ENCODE results near the gene RTP3. TPM values are rescaled to one million over a fixed set of nuclear protein-coding genes. Genes with fewer than 3 reads are reported as not detected.

The RTP3 gene
- total RNA-seq, 2 experiments from 2014 or later, result 0.74 to 1.3 TPM

- Histone ChIP-seq H3K9me2 (ENCODE audit: insufficient read depth, low read length) (no peaks in the 10 kb centered on the region), H3K79me2 (ENCODE audit: insufficient read depth, low read depth, low read length) (no peaks in the 10 kb centered on the region), H3K4me2 (ENCODE audit: low read length) (no peak overlapping the region), H3K4me3 (ENCODE audit: low read depth, low read length, poor library complexity, severe bottlenecking) (no peak overlapping the region), H3K9me3 (ENCODE audit: low read length) (no peaks in the 10 kb centered on the region), H2AFZ (ENCODE audit: low read length) (no peak overlapping the region), H3K36me3 (ENCODE audit: insufficient read depth, low read length) (no peaks in the 10 kb centered on the region), H3K4me1 (ENCODE audit: insufficient read depth, low read length, poor library complexity, severe bottlenecking) (no peaks in the 10 kb centered on the region), H4K20me1 (ENCODE audit: insufficient read depth, low read length) (no peaks in the 10 kb centered on the region), H3K27ac (ENCODE audit: low read depth, low read length, poor library complexity, severe bottlenecking) (no peak overlapping the region)
- no peak for TF ChIP-seq CTCF (conservative IDR thresholded peaks at IDR 0.05; ENCODE audit: low read length)
- TF ChIP-seq EZH2phosphoT487 (IDR thresholded peaks at IDR 0.05; ENCODE audit: borderline replicate concordance, low read depth, low read length), result no peak
- POLR2A ChIA-PET, result interaction anchor here (0.7 kb wide), 1 partner anchor 556 kb away, joined by 3 read pairs; no protein-coding TSS in a partner anchor
- no peak for DNase-seq (ENCODE audit: low spot score)
- intact Hi-C loops (cut with micrococcal nuclease; ENCODE audit: unreplicated experiment), result no loop called here
- CTCF ChIA-PET (ENCODE audit: unreplicated experiment), result no interaction called here
- no TSS peak for BruUV-seq (replicated peaks)
Observed at GRCh38 chr3:46466871-46467403, 30.8 kb upstream of the RTP3 start.

- Histone ChIP-seq H3K9me3 (ENCODE audit: low read length) (no peaks in the 10 kb centered on the region), H3K79me2 (ENCODE audit: insufficient read depth, low read depth, low read length) (no peaks in the 10 kb centered on the region), H3K4me1 (ENCODE audit: insufficient read depth, low read length, poor library complexity, severe bottlenecking) (no peaks in the 10 kb centered on the region), H3K9me2 (ENCODE audit: insufficient read depth, low read length) (no peaks in the 10 kb centered on the region), H3K27ac (ENCODE audit: low read depth, low read length, poor library complexity, severe bottlenecking) (no peak overlapping the region), H3K4me2 (ENCODE audit: low read length) (no peak overlapping the region), H2AFZ (ENCODE audit: low read length) (no peak overlapping the region), H3K36me3 (ENCODE audit: insufficient read depth, low read length) (no peaks in the 10 kb centered on the region), H3K4me3 (ENCODE audit: low read depth, low read length, poor library complexity, severe bottlenecking) (no peak overlapping the region), H4K20me1 (ENCODE audit: insufficient read depth, low read length) (no peaks in the 10 kb centered on the region)
- POLR2A ChIA-PET, result interaction anchor here (0.7 kb wide), 1 partner anchor 555 kb away, joined by 3 read pairs; no protein-coding TSS in a partner anchor
- no peak for DNase-seq (ENCODE audit: low spot score)
- CTCF ChIA-PET (ENCODE audit: unreplicated experiment), result no interaction called here
- TF ChIP-seq EZH2phosphoT487 (IDR thresholded peaks at IDR 0.05; ENCODE audit: borderline replicate concordance, low read depth, low read length), result no peak
- TF ChIP-seq CTCF (conservative IDR thresholded peaks at IDR 0.05; ENCODE audit: low read length), result no peak
- intact Hi-C loops (cut with micrococcal nuclease; ENCODE audit: unreplicated experiment), result no loop called here
- no TSS peak for BruUV-seq (replicated peaks)
Observed at GRCh38 chr3:46467562-46467961, 30.2 kb upstream of the RTP3 start.

- no peaks in the 10 kb centered on the region for H3K4me1 ChIP-seq (ENCODE audit: insufficient read depth, low read length, poor library complexity, severe bottlenecking)
- no peak overlapping the region for H3K4me2 ChIP-seq (ENCODE audit: low read length)
- intact Hi-C loops (cut with micrococcal nuclease; ENCODE audit: unreplicated experiment), result no loop called here
- H4K20me1 ChIP-seq (ENCODE audit: insufficient read depth, low read length), result no peaks in the 10 kb centered on the region
- H2AFZ ChIP-seq (ENCODE audit: low read length), result no peak overlapping the region
- no peak overlapping the region for H3K4me3 ChIP-seq (ENCODE audit: low read depth, low read length, poor library complexity, severe bottlenecking)
- TF ChIP-seq EZH2phosphoT487 (IDR thresholded peaks at IDR 0.05; ENCODE audit: borderline replicate concordance, low read depth, low read length), result no peak
- no peak for TF ChIP-seq CTCF (conservative IDR thresholded peaks at IDR 0.05; ENCODE audit: low read length)
- no peaks in the 10 kb centered on the region for H3K36me3 ChIP-seq (ENCODE audit: insufficient read depth, low read length)
- no peaks in the 10 kb centered on the region for H3K79me2 ChIP-seq (ENCODE audit: insufficient read depth, low read depth, low read length)
- DNase-seq (ENCODE audit: low spot score), result no peak
- no peaks in the 10 kb centered on the region for H3K9me3 ChIP-seq (ENCODE audit: low read length)
- CTCF ChIA-PET (ENCODE audit: unreplicated experiment), result no interaction called here
- BruUV-seq (replicated peaks), result no TSS peak
- no peaks in the 10 kb centered on the region for H3K9me2 ChIP-seq (ENCODE audit: insufficient read depth, low read length)
- POLR2A ChIA-PET, result no interaction called here
- H3K27ac ChIP-seq (ENCODE audit: low read depth, low read length, poor library complexity, severe bottlenecking), result no peak overlapping the region
Observed at GRCh38 chr3:46468753-46469600, 28.8 kb upstream of the RTP3 start.

All from OCI-LY7 (cell line).